ENCODE data around the gene GRID2.
"Not testable (repeated sequence)": the region's sequence is repeated elsewhere in the genome, so short reads cannot be mapped to it uniquely, and the experiment has no call there.

GRID2 gene

GRCh38 chr4:92362028-92362427 is 58.3 kb downstream of the GRID2 start:
- no peak for DNase-seq (ENCODE audit: low read depth)
- no peak overlapping the region for H3K4me3 ChIP-seq (ENCODE audit: low read depth, low read length)
- TF ChIP-seq CTCF (IDR thresholded peaks at IDR 0.05; ENCODE audit: control insufficient read depth, extremely low read depth, insufficient read depth): no peak

- TF ChIP-seq CTCF (IDR thresholded peaks at IDR 0.05; ENCODE audit: control insufficient read depth, extremely low read depth, insufficient read depth): no peak
- DNase-seq (ENCODE audit: low read depth): no peak
- no peak overlapping the region for H3K4me3 ChIP-seq (ENCODE audit: low read depth, low read length)
These were observed 64.9 kb downstream of the GRID2 start for GRCh38 chr4:92368653-92369052.

- no peak for DNase-seq (ENCODE audit: low read depth)
- no peak for TF ChIP-seq CTCF (IDR thresholded peaks at IDR 0.05; ENCODE audit: control insufficient read depth, extremely low read depth, insufficient read depth)
- no peak overlapping the region for H3K4me3 ChIP-seq (ENCODE audit: low read depth, low read length)
These were observed 77.8 kb downstream of the GRID2 start for GRCh38 chr4:92381616-92382015.

DNA sequence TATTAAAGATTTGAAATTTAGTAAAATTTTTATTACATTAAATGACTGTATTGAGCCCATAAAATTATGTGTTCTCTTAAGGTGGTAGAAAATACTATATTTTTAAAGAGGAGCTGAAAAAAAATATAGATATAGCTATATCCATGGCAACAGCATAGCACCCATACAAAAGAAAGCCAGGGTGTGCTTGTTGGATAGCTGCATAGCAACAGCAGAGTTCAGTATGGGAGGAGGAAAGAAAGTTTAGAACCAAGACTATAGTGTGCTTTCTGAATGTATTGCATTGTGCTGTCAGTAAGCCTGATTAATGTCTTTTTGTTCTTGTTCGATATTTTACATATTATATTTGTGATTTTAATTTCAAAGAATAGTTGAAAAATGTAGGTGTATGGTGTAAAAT is 78.4 kb downstream of the GRID2 start:
- H3K4me3 ChIP-seq (ENCODE audit: low read depth, low read length): no peak overlapping the region
- no peak for DNase-seq (ENCODE audit: low read depth)
- no peak for TF ChIP-seq CTCF (IDR thresholded peaks at IDR 0.05; ENCODE audit: control insufficient read depth, extremely low read depth, insufficient read depth)

GRCh38 chr4:92387459-92388069 is 83.8 kb downstream of the GRID2 start:
- peak; percentile 60 for TF ChIP-seq CTCF (IDR thresholded peaks at IDR 0.05; ENCODE audit: control insufficient read depth, extremely low read depth, insufficient read depth)
- peak; percentile 33 for DNase-seq (ENCODE audit: low read depth)
- no peak overlapping the region for H3K4me3 ChIP-seq (ENCODE audit: low read depth, low read length)

DNA sequence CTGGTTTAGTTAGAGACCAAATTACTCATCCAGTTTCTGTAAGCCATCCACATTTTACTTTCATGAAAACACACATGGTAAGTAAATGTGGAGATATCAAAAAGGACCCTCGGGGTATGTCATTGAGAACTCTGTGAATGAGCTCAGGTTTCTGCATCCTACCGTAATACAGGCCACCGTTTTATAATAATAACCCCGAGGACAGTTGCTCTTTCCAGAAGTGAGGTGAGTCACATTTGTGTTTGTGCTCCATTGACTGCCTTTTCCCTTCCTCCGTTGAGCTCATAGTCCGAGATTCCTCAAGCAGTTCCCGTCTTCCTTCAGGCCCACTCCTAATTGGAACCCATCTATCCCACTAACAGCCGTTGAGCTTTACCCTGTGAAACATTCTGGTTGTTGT is 95.3 kb downstream of the GRID2 start:
- no peak overlapping the region for H3K4me3 ChIP-seq (ENCODE audit: low read depth, low read length)
- TF ChIP-seq CTCF (IDR thresholded peaks at IDR 0.05; ENCODE audit: control insufficient read depth, extremely low read depth, insufficient read depth): no peak
- no peak for DNase-seq (ENCODE audit: low read depth)

DNA sequence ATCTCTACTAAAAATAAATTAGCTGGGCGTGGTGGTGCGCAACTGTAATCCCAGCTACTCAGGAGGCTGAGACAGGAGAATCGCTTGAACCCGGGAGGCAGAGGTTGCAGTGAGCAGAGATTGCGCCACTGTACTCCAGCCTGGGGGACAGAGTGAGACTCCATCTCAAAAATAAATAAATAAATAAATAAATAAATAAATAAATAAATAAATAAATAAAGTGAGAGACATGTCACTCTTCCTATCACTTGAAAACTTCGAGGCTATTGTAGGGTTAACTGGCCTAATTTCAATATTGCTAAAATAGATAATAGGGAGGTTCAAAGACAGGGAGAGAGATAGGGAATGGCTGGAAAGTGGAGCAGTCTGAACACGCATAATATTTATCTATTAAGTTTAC is 99.8 kb downstream of the GRID2 start:
- H3K4me3 ChIP-seq (ENCODE audit: low read depth, low read length); DNase-seq (ENCODE audit: low read depth): not testable (repeated sequence)

Measured in LNCaP clone FGC (cell line).